D721Med (cell line): ENCODE measurements around the gene AFF3.

ENCODE experiments used
- DNase-seq: peaks from one replicate; pipeline ENCODE4 v3.0.0; 2011; ENCODE audit warnings: low spot score; ENCODE audit not compliant: insufficient read length
- FAIRE-seq: peaks from 2 replicates; lab custom pipeline; 2011; peaks lifted over from hg19 to GRCh38; lab: Jason Lieb, UNC
- TF ChIP-seq, protein P1 (sequence below): IDR thresholded peaks from 2 replicates; pipeline ENCODE4 v1.5.1; 2012; ENCODE audit warnings: mild to moderate bottlenecking, control low read depth; ENCODE audit not compliant: insufficient read depth; ENCODE audit errors: missing control alignments

The AFF3 gene

DNA sequence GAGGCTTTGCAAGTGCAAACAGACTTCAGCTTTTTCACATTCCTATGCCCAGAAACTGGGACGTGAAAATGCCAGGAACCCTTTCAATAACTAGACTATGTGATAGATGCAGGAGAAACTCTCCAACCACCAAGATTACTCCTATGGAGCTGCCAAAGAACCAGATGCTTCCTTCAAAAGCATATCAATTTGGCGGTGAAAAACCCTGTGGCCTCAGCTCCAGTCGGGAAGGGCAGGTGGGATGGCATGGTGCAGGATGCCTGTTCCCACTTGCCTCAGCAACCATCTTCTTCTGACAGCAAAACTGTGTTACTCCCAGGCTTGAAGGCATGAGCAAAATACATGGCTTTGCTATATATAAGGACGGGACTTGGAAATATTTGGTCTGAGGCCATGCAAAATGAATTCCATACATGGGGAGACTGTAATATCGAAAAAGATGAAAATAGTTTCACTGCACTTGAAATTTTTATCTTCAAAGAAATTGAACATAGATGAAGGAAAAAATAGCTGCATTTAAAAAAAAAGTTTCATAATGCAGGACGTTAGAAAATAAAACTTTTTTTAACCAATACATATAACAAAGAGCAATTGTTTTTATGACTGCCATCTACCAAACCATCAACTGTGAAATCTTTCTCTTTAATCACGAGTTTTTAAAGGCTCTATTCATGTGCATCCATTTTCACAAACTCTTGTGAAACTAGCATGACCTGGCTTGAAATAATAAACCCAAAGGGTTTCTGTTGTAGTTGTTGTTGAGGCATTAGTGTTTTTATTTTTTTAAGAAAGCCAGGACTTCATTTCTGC lies 99.1 kb downstream of the AFF3 start:
- FAIRE-seq (no peak), DNase-seq (no peak)
- TF ChIP-seq, protein P1, sequence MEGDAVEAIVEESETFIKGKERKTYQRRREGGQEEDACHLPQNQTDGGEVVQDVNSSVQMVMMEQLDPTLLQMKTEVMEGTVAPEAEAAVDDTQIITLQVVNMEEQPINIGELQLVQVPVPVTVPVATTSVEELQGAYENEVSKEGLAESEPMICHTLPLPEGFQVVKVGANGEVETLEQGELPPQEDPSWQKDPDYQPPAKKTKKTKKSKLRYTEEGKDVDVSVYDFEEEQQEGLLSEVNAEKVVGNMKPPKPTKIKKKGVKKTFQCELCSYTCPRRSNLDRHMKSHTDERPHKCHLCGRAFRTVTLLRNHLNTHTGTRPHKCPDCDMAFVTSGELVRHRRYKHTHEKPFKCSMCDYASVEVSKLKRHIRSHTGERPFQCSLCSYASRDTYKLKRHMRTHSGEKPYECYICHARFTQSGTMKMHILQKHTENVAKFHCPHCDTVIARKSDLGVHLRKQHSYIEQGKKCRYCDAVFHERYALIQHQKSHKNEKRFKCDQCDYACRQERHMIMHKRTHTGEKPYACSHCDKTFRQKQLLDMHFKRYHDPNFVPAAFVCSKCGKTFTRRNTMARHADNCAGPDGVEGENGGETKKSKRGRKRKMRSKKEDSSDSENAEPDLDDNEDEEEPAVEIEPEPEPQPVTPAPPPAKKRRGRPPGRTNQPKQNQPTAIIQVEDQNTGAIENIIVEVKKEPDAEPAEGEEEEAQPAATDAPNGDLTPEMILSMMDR = no peak

DNA sequence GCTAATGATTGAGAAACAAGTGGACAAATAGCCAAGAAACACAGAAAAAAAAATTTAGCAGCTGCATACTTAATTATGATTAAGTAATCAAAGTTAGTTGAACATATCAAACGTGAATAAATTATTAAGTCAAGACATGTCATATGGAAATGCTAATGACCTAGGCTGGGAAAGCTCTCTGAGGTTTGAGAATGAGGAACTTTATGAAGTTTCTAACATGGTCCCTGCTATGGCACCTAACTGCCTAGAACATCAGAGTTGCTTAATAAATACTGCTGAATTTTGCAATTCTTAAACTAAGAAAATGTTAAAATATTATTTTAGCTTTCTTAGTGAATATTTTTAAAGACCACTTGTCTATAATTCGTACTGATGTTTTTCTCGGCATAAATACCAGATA lies 99.8 kb downstream of the AFF3 start:
- DNase-seq (no peak), FAIRE-seq (no peak)
- TF ChIP-seq, protein P1 = no peak

DNA sequence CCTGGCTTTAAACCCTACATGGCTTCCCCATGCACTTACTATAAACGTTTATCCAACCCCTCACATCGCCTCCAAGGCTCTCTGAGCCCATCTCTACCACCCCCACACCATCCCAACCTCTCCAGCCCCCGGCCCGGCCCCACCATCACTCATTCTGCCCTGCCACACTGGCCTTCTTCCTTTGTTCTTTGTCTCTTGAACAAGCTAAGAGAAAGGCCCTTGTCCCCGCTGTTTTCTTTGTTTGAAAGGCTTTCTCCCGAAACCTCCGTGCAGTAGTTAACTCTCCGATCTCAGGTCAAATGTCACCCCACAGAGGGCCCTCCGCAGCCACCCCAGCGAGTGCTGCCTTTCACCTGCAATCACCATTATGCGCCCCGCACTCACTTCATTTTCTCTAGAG lies 100.4 kb downstream of the AFF3 start:
- no peak for DNase-seq
- TF ChIP-seq, protein P1 = no peak
- no peak for FAIRE-seq

DNA sequence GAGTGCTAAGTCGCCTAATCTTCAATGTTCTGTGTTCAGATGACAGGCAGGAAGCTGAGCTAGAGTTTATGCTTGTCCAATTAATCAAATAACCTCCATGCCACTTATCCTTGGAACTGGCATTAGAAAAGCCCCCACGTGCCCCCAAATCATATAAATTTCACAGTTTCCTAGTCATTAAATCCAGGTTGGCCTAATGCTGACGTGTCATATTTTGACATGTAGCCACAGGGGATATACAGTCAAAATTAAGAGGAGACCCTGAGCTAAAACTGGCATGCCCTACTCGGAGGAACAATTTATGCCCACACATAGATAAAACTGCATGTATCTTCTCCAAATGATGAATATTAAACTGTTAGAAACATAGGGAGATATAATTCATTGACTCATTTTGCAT lies 101.0 kb downstream of the AFF3 start:
- no peak for FAIRE-seq
- DNase-seq = no peak
- TF ChIP-seq, protein P1 = no peak

DNA sequence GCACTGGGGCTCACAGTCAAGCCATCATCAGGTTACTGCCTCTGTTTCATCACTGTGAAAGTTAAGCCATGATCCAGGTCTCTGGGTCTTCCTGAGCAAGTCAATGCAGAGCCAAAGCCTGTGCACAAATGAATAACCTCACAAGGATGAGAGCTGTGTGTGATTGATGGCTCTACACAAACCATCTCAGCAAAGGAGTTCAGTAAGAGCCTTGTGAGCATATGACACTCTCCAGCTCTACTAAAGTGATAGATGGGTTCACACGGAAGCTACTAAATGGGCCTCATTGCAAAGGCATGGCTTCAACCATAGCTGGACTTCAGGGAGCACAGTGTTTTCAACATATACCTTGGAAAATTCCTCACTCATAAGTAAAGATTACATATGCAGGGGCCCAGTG lies 101.5 kb downstream of the AFF3 start:
- DNase-seq = no peak
- FAIRE-seq = no peak
- TF ChIP-seq, protein P1 = no peak

DNA sequence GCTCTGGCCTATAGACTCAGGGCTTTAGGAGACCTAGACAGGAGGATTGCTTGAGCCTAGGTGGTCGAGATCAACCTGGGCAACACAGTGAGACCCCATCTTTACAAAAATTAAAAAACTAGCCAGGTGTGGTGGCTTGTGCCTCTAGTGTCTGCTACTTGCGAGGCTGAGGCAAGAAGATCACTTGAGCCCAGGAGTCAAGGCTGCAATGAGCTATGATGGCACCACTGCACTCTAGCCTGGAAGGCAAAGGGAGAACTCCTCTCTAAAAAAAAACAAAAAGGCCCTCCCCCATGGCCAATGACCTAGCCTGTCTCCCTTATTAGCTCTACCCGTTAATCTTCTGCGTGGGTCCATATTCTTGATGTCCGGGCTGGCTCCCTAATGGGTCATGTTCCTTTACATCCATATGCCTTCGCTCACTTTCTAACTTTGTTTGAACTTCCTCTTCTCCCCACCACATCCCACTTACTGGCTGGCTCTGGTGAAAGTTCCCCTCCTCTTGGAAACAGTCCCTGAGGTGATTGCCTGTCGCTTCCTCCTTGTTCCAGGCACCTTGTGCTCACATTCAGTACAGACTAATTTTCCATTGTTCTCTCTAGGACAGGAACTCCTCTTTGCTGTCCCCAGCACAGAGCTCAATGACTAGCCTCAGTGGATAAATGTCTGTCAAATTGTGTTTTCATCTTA lies 103.0 kb downstream of the AFF3 start:
- FAIRE-seq (no peak), DNase-seq (no peak)
- TF ChIP-seq, protein P1 = no peak

DNA sequence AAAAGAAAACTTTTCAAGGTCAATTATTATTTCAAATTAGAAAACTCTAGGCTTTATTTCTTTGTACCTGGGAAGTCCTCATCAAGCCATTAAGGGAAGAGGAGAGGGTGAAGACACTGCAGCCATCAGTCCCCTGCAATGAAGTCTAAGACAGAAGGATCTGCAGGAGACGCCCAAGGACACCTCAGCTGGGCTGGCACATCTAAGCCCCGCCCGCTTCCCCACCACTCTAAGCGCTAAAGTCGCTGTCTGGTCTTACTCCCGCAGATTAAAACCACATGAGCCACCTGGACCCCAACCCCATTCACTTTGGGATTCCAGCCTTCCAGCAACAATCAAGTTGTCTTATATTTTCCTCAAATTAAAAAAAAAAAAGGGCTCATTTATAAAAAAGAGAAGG lies 104.4 kb downstream of the AFF3 start:
- FAIRE-seq = no peak
- TF ChIP-seq, protein P1 = no peak
- DNase-seq = no peak
